GM12891 (cell line): ENCODE data around the gene RANBP3.

Source experiments
- POLR2A ChIP-seq: IDR thresholded peaks from 2 replicates; pipeline ENCODE4 v1.6.1; 2011; ENCODE audit warnings: low read depth, low read length, control low read depth
- POLR2AphosphoS5 ChIP-seq: IDR thresholded peaks from 2 replicates; pipeline ENCODE4 v1.6.1; 2011; ENCODE audit warnings: low read depth, low read length, control low read depth
- TAF1 ChIP-seq: IDR thresholded peaks from 2 replicates; pipeline ENCODE4 v1.6.1; 2011; ENCODE audit warnings: low read depth, low read length, control low read depth

DNA sequence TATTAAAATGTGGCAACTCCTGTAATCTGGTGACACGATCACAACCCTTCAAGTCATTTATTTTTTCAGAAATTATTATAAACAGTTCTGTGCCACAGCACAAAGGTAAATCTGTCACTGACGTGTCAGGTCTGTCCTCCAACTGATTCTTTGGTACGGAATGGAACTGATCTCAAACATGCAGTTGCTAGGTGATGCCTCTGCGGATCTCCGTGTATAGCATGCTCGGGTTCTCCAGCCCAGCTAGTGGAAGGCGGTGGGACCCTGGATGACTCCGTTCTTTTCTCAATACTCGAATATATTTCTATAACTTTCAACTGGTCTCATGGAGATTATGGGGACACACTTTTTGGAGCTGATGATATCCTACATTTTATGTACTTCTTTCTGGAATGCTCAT lies 11.0 kb downstream of the RANBP3 start:
- TF ChIP-seq POLR2A (no peak), TAF1 (no peak), POLR2AphosphoS5 (no peak)
